ENCODE data around the gene RAG1. TPM values are rescaled to one million over a fixed set of nuclear protein-coding genes. Genes with fewer than 3 reads are reported as not detected.

Gene RAG1
- total and polyA plus RNA-seq, 9 of the 15 experiments (the other 6 are each of a cell fraction or from before 2014, with no cell fraction given): 0.49 to 2.5 (median 1.7) TPM

DNA sequence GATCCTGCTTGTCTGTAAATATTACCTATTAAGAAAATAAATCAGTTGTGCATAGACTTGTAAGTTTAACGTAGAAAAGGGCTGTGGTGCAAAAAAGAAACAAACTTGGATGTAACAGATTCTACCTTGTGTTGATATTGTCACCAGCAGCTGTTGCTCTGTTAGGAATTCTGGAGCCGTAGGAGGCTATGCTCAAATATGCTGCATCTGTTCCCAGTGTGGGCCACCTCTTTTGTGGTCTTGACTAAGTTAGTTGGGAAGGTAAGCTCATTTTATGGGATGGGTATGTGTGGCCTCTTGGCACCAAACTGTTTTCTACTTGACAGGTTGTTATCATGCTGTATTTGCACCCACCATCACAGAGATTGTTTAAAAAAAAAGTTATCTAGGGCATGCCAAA is 59.7 kb downstream of the RAG1 start:
- no TSS peak for BruUV-seq (replicated peaks)
- Histone ChIP-seq H3K79me2 (ENCODE audit: control insufficient read depth, insufficient read depth, low read length) (no peaks in the 10 kb centered on the region), H3K36me3 (ENCODE audit: control insufficient read depth, insufficient read depth, low read length) (no peaks in the 10 kb centered on the region), H3K4me1 (replicated peaks in 1 of 2; ENCODE audit: control insufficient read depth in 2 of 2, insufficient read depth in 2 of 2, low read length in 2 of 2) (no peaks in the 10 kb centered on the region), H3K9me3 (replicated peaks; ENCODE audit: control insufficient read depth, insufficient read depth, low read depth, low read length) (no peaks in the 10 kb centered on the region), H3K4me2 (ENCODE audit: insufficient read depth, low read length) (no peak overlapping the region), H3K9me1 (ENCODE audit: control insufficient read depth, insufficient read depth, low read length) (no peaks in the 10 kb centered on the region), H3K9ac (ENCODE audit: insufficient read depth in 1 of 2, low read depth in 2 of 2, low read length in 2 of 2) (no peak overlapping the region), H2AFZ (ENCODE audit: low read depth, low read length) (no peak overlapping the region), H3K4me3 (no peak overlapping the region), H4K20me1 (replicated peaks; ENCODE audit: control insufficient read depth, insufficient read depth, low read length) (no peaks in the 10 kb centered on the region), H3K27ac (ENCODE audit: extremely low read depth, low read depth, low read length) (no peak overlapping the region), H3K27me3 (ENCODE audit: control insufficient read depth in 2 of 2, insufficient read depth in 2 of 2, low read length in 2 of 2) (no peaks in the 10 kb centered on the region)
- TF ChIP-seq NR2C1 (IDR thresholded peaks at IDR 0.05) (no peak), NR2C1 (tag; IDR thresholded peaks at IDR 0.05) (no peak), HNRNPLL (IDR thresholded peaks at IDR 0.05; ENCODE audit: low read depth, low read length, poor library complexity, severe bottlenecking) (no peak), ZNF764 (CRISPR knock-in tag; IDR thresholded peaks at IDR 0.05; ENCODE audit: low read depth) (no peak), POLR2A (conservative IDR thresholded peaks at IDR 0.05) (no peak), STAT5B (CRISPR knock-in tag; IDR thresholded peaks at IDR 0.05) (no peak), KAT7 (CRISPR knock-in tag; IDR thresholded peaks at IDR 0.05; ENCODE audit: borderline replicate concordance) (no peak), MEIS2 (IDR thresholded peaks at IDR 0.05; ENCODE audit: partially characterized antibody) (no peak), MEF2A (IDR thresholded peaks at IDR 0.05; ENCODE audit: control insufficient read depth, low read depth, low read length) (no peak), NCOR1 (IDR thresholded peaks at IDR 0.05) (no peak), ATF7 (IDR thresholded peaks at IDR 0.05) (no peak), ZC3H8 (IDR thresholded peaks at IDR 0.05) (no peak), ZNF3 (CRISPR knock-in tag; IDR thresholded peaks at IDR 0.05) (no peak)
- TF ChIP-seq, protein P1, sequence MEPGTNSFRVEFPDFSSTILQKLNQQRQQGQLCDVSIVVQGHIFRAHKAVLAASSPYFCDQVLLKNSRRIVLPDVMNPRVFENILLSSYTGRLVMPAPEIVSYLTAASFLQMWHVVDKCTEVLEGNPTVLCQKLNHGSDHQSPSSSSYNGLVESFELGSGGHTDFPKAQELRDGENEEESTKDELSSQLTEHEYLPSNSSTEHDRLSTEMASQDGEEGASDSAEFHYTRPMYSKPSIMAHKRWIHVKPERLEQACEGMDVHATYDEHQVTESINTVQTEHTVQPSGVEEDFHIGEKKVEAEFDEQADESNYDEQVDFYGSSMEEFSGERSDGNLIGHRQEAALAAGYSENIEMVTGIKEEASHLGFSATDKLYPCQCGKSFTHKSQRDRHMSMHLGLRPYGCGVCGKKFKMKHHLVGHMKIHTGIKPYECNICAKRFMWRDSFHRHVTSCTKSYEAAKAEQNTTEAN (CRISPR knock-in tag; IDR thresholded peaks at IDR 0.05): no peak
- TF ChIP-seq, protein P2, sequence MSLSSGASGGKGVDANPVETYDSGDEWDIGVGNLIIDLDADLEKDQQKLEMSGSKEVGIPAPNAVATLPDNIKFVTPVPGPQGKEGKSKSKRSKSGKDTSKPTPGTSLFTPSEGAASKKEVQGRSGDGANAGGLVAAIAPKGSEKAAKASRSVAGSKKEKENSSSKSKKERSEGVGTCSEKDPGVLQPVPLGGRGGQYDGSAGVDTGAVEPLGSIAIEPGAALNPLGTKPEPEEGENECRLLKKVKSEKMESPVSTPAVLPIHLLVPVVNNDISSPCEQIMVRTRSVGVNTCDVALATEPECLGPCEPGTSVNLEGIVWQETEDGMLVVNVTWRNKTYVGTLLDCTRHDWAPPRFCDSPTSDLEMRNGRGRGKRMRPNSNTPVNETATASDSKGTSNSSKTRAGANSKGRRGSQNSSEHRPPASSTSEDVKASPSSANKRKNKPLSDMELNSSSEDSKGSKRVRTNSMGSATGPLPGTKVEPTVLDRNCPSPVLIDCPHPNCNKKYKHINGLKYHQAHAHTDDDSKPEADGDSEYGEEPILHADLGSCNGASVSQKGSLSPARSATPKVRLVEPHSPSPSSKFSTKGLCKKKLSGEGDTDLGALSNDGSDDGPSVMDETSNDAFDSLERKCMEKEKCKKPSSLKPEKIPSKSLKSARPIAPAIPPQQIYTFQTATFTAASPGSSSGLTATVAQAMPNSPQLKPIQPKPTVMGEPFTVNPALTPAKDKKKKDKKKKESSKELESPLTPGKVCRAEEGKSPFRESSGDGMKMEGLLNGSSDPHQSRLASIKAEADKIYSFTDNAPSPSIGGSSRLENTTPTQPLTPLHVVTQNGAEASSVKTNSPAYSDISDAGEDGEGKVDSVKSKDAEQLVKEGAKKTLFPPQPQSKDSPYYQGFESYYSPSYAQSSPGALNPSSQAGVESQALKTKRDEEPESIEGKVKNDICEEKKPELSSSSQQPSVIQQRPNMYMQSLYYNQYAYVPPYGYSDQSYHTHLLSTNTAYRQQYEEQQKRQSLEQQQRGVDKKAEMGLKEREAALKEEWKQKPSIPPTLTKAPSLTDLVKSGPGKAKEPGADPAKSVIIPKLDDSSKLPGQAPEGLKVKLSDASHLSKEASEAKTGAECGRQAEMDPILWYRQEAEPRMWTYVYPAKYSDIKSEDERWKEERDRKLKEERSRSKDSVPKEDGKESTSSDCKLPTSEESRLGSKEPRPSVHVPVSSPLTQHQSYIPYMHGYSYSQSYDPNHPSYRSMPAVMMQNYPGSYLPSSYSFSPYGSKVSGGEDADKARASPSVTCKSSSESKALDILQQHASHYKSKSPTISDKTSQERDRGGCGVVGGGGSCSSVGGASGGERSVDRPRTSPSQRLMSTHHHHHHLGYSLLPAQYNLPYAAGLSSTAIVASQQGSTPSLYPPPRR (CRISPR knock-in tag; IDR thresholded peaks at IDR 0.05; ENCODE audit: borderline replicate concordance): no peak
- in situ Hi-C loops (cut with MboI) (no loop called here), intact Hi-C loops (cut with micrococcal nuclease) (loop anchor here (10.0 kb wide), 1 partner anchor 123 kb away; no protein-coding TSS in a partner anchor)
- FAIRE-seq (no peak), DNase-seq (ENCODE audit: extremely low read depth in 1 of 4, low spot score in 3 of 4) (no peak), ATAC-seq (no peak)
- ChIA-PET CTCF (ENCODE audit: low intra/inter-chr PET ratio) (no interaction called here), POLR2A (no interaction called here)
- WGBS (ENCODE audit: insufficient coverage, low coverage, missing lambda C conversion rate): 0% methylated on average over 2 of the region's 2 CpGs

Measured in K562 (cell line).